ENCODE results near the gene KCNJ3. TPM values are rescaled to one million over a fixed set of nuclear protein-coding genes. Genes with fewer than 3 reads are reported as not detected.

Gene KCNJ3, protein sequence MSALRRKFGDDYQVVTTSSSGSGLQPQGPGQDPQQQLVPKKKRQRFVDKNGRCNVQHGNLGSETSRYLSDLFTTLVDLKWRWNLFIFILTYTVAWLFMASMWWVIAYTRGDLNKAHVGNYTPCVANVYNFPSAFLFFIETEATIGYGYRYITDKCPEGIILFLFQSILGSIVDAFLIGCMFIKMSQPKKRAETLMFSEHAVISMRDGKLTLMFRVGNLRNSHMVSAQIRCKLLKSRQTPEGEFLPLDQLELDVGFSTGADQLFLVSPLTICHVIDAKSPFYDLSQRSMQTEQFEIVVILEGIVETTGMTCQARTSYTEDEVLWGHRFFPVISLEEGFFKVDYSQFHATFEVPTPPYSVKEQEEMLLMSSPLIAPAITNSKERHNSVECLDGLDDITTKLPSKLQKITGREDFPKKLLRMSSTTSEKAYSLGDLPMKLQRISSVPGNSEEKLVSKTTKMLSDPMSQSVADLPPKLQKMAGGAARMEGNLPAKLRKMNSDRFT
- not detected for total RNA-seq
- long read RNA-seq: 0 reads

DNA sequence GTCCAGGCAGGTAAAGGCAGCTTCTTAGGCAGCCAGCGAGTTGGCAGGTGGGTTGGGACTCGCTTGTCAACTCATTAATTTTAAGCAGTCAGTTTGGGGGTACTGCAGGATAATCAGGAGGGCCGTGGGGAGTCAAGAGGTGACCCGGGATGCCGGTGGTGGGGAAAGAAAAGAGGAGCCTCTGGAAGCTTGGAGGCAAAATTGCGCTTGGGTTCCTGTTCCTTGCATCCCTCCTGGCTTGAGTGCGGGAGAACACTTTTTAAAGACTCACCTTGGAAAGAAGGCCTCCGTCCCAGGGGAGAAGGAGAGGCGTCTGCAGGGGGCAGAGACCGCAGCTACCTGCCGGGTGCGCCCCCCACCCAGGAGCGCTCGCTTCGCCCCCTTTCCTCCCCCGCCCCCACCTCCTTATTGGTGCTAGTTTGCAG is at the start of gene KCNJ3:
Gene KCNJ3 (plus strand): TSS at position 400 of the 425 bp plus-strand sequence. CDS start 81 bp downstream, outside the sequence.
- H3K4me1 ChIP-seq: peaks cover 4% of the 10 kb centered on the region
- intact Hi-C loops (cut with DNase I): no loop called here
- no peak within 1 kb of the TSS for H3K27ac ChIP-seq
- no peak for DNase-seq
- H3K4me3 ChIP-seq: peak within 1 kb of the TSS; percentile 41
- no peaks in the 10 kb centered on the region for H3K36me3 ChIP-seq
- ATAC-seq: peak in 1 of 2 donors; percentile 39
- TF ChIP-seq, protein P1, sequence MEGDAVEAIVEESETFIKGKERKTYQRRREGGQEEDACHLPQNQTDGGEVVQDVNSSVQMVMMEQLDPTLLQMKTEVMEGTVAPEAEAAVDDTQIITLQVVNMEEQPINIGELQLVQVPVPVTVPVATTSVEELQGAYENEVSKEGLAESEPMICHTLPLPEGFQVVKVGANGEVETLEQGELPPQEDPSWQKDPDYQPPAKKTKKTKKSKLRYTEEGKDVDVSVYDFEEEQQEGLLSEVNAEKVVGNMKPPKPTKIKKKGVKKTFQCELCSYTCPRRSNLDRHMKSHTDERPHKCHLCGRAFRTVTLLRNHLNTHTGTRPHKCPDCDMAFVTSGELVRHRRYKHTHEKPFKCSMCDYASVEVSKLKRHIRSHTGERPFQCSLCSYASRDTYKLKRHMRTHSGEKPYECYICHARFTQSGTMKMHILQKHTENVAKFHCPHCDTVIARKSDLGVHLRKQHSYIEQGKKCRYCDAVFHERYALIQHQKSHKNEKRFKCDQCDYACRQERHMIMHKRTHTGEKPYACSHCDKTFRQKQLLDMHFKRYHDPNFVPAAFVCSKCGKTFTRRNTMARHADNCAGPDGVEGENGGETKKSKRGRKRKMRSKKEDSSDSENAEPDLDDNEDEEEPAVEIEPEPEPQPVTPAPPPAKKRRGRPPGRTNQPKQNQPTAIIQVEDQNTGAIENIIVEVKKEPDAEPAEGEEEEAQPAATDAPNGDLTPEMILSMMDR (IDR thresholded peaks at IDR 0.05): no peak
- no peaks in the 10 kb centered on the region for H3K9me3 ChIP-seq
- peaks cover 36% of the 10 kb centered on the region for H3K27me3 ChIP-seq (ENCODE audit: low read depth)

DNA sequence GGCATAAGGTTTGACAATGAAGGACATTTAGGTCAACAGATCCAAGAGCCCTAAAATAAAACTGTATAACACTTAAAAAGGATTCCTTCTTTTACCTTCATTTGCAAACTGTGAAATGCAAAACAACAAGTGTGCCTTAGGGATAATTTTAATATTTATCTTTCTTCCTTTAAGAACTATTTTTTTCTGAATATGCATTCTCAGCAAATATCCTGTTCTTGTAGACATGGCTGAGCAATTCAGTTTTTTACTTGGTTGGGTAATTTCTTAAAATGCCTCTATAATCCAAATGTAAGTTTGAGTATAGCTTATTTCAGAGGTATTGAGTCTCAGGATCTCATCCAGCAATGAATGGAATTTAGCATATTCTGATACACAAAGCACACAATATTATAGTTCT is 43.0 kb upstream of the KCNJ3 start:
- Histone ChIP-seq H3K27me3 (ENCODE audit: low read depth) (no peaks in the 10 kb centered on the region), H3K36me3 (no peaks in the 10 kb centered on the region), H3K4me3 (no peak overlapping the region), H3K27ac (no peak overlapping the region), H3K9me3 (no peaks in the 10 kb centered on the region), H3K4me1 (no peaks in the 10 kb centered on the region)
- TF ChIP-seq, protein P1 (IDR thresholded peaks at IDR 0.05): no peak
- no peak for DNase-seq
- intact Hi-C loops (cut with DNase I): no loop called here
- no peak for ATAC-seq

GRCh38 chr2:154658854-154659253 is 39.6 kb upstream of the KCNJ3 start:
- no peaks in the 10 kb centered on the region for H3K27me3 ChIP-seq (ENCODE audit: low read depth)
- H3K4me1 ChIP-seq: no peaks in the 10 kb centered on the region
- intact Hi-C loops (cut with DNase I): no loop called here
- no peak for ATAC-seq
- H3K36me3 ChIP-seq: no peaks in the 10 kb centered on the region
- TF ChIP-seq, protein P1 (IDR thresholded peaks at IDR 0.05): no peak
- no peak for DNase-seq
- H3K27ac ChIP-seq: no peak overlapping the region
- H3K9me3 ChIP-seq: no peaks in the 10 kb centered on the region
- no peak overlapping the region for H3K4me3 ChIP-seq

GRCh38 chr2:154664248-154664647 is 34.2 kb upstream of the KCNJ3 start:
- H3K4me1 ChIP-seq: no peaks in the 10 kb centered on the region
- intact Hi-C loops (cut with DNase I): no loop called here
- no peak overlapping the region for H3K4me3 ChIP-seq
- ATAC-seq (no peak), DNase-seq (no peak)
- no peaks in the 10 kb centered on the region for H3K36me3 ChIP-seq
- TF ChIP-seq, protein P1 (IDR thresholded peaks at IDR 0.05): no peak
- no peaks in the 10 kb centered on the region for H3K9me3 ChIP-seq
- H3K27me3 ChIP-seq (ENCODE audit: low read depth): no peaks in the 10 kb centered on the region
- H3K27ac ChIP-seq: no peak overlapping the region

DNA sequence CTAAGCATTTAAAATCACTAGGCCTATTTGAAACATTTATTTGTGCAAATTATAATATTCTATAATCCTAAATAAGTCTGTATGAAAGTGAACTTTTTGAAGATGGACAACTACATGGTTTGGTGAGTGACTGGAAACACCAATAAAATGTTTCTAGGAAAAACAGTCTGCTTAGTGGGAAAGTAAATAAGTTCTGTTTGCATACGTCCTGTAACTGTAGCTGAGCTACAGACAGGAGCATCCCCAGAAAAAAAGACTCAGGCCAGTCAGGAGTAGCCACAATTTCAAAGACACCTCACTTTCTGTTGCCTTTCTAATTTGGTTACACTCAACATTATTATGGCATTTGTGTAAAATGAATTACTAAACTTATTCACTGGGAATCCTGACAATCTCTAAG is 28.4 kb upstream of the KCNJ3 start:
- H3K36me3 ChIP-seq: no peaks in the 10 kb centered on the region
- DNase-seq (no peak), ATAC-seq (no peak)
- H3K27me3 ChIP-seq (ENCODE audit: low read depth): no peaks in the 10 kb centered on the region
- intact Hi-C loops (cut with DNase I): no loop called here
- H3K27ac ChIP-seq: no peak overlapping the region
- H3K4me1 ChIP-seq: no peaks in the 10 kb centered on the region
- no peak overlapping the region for H3K4me3 ChIP-seq
- TF ChIP-seq, protein P1 (IDR thresholded peaks at IDR 0.05): no peak
- H3K9me3 ChIP-seq: no peaks in the 10 kb centered on the region

All from lower lobe of right lung (tissue), 2 donors.